Measurements from ENCODE around the gene ANKRD13C. TPM values are rescaled to one million over a fixed set of nuclear protein-coding genes. Genes with fewer than 3 reads are reported as not detected.

Gene ANKRD13C
- total RNA-seq, 1 experiment from 2014 or later: 20.6 TPM

GRCh38 chr1:70400335-70400734 is 45.8 kb upstream of the ANKRD13C start:
- TF ChIP-seq EZH2 (IDR thresholded peaks at IDR 0.05; ENCODE audit: borderline replicate concordance, low read depth, low read length, poor library complexity, severe bottlenecking) (no peak), CTCF (conservative IDR thresholded peaks at IDR 0.05; ENCODE audit: low read depth, low read length) (no peak)
- no peak overlapping the region for H3K27ac ChIP-seq (ENCODE audit: low read depth, low read length, poor library complexity, severe bottlenecking)
- ChIA-PET POLR2A (ENCODE audit: low non-redundant PET) (no interaction called here), CTCF (interaction anchor here (0.6 kb wide), 1 partner anchor 298 kb away, joined by 3 read pairs; no protein-coding TSS in a partner anchor)
- H3K4me1 ChIP-seq (ENCODE audit: insufficient read depth, low read length, poor library complexity, severe bottlenecking): no peaks in the 10 kb centered on the region
- no peaks in the 10 kb centered on the region for H3K36me3 ChIP-seq (ENCODE audit: insufficient read depth, low read length, poor library complexity, severe bottlenecking)
- H3K27me3 ChIP-seq (replicated peaks; ENCODE audit: insufficient read depth, low read depth, low read length, poor library complexity): no peaks in the 10 kb centered on the region
- intact Hi-C loops (cut with micrococcal nuclease; ENCODE audit: unreplicated experiment): no loop called here
- no TSS peak for BruUV-seq (replicated peaks)
- no peaks in the 10 kb centered on the region for H3K9me3 ChIP-seq (ENCODE audit: low read depth, low read length, poor library complexity, severe bottlenecking)
- no peak overlapping the region for H3K4me3 ChIP-seq (ENCODE audit: low read depth, low read length, poor library complexity, severe bottlenecking)
- DNase-seq (ENCODE audit: low spot score): no peak

- Histone ChIP-seq H3K36me3 (ENCODE audit: insufficient read depth, low read length, poor library complexity, severe bottlenecking) (no peaks in the 10 kb centered on the region), H3K27me3 (replicated peaks; ENCODE audit: insufficient read depth, low read depth, low read length, poor library complexity) (no peaks in the 10 kb centered on the region), H3K9me3 (ENCODE audit: low read depth, low read length, poor library complexity, severe bottlenecking) (no peaks in the 10 kb centered on the region), H3K27ac (ENCODE audit: low read depth, low read length, poor library complexity, severe bottlenecking) (no peak overlapping the region), H3K4me1 (ENCODE audit: insufficient read depth, low read length, poor library complexity, severe bottlenecking) (no peaks in the 10 kb centered on the region), H3K4me3 (ENCODE audit: low read depth, low read length, poor library complexity, severe bottlenecking) (no peak overlapping the region)
- TF ChIP-seq CTCF (conservative IDR thresholded peaks at IDR 0.05; ENCODE audit: low read depth, low read length): no peak
- no peak for TF ChIP-seq EZH2 (IDR thresholded peaks at IDR 0.05; ENCODE audit: borderline replicate concordance, low read depth, low read length, poor library complexity, severe bottlenecking)
- ChIA-PET CTCF (no interaction called here), POLR2A (ENCODE audit: low non-redundant PET) (no interaction called here)
- no peak for DNase-seq (ENCODE audit: low spot score)
- intact Hi-C loops (cut with micrococcal nuclease; ENCODE audit: unreplicated experiment): no loop called here
- no TSS peak for BruUV-seq (replicated peaks)
These were observed 42.5 kb upstream of the ANKRD13C start for GRCh38 chr1:70397013-70397412.

- no peak for DNase-seq (ENCODE audit: low spot score)
- no TSS peak for BruUV-seq (replicated peaks)
- CTCF ChIA-PET: no interaction called here
These were observed 42.1 kb upstream of the ANKRD13C start for GRCh38 chr1:70396607-70397006.

More at GRCh38 chr1:70396607-70397006, 42.1 kb upstream of the ANKRD13C start:
- Histone ChIP-seq H3K4me1 (ENCODE audit: insufficient read depth, low read length, poor library complexity, severe bottlenecking) (no peaks in the 10 kb centered on the region), H3K36me3 (ENCODE audit: insufficient read depth, low read length, poor library complexity, severe bottlenecking) (no peaks in the 10 kb centered on the region), H3K9me3 (ENCODE audit: low read depth, low read length, poor library complexity, severe bottlenecking) (no peaks in the 10 kb centered on the region), H3K4me3 (ENCODE audit: low read depth, low read length, poor library complexity, severe bottlenecking) (no peak overlapping the region), H3K27ac (ENCODE audit: low read depth, low read length, poor library complexity, severe bottlenecking) (no peak overlapping the region), H3K27me3 (replicated peaks; ENCODE audit: insufficient read depth, low read depth, low read length, poor library complexity) (no peaks in the 10 kb centered on the region)
- TF ChIP-seq CTCF (conservative IDR thresholded peaks at IDR 0.05; ENCODE audit: low read depth, low read length) (no peak), EZH2 (IDR thresholded peaks at IDR 0.05; ENCODE audit: borderline replicate concordance, low read depth, low read length, poor library complexity, severe bottlenecking) (no peak)
- POLR2A ChIA-PET (ENCODE audit: low non-redundant PET): no interaction called here
- intact Hi-C loops (cut with micrococcal nuclease; ENCODE audit: unreplicated experiment): no loop called here

Data from A673 (cell line).